IPS DF 6.9 (cell line): ENCODE results near the gene RETREG1.

Experiments used
- DNase-seq: peaks from one replicate; pipeline ENCODE4 v3.0.0-alpha.2; 2013; ENCODE audit warnings: low read depth, low spot score
- H3K27ac ChIP-seq: one replicate; pipeline ENCODE4 v1.5.1; 2013; ENCODE audit warnings: low read length, control low read depth
- H3K27me3 ChIP-seq: 2 replicates; pipeline ENCODE4 v1.6.1; 2013; ENCODE audit warnings: mild to moderate bottlenecking, low read length; ENCODE audit not compliant: control insufficient read depth, insufficient read depth
- H3K36me3 ChIP-seq: 2 replicates; pipeline ENCODE4 v1.6.1; 2013; ENCODE audit warnings: low read length; ENCODE audit not compliant: control insufficient read depth, insufficient read depth
- H3K4me1 ChIP-seq: 2 replicates; pipeline ENCODE4 v1.6.1; 2013; ENCODE audit warnings: low read length; ENCODE audit not compliant: control insufficient read depth, insufficient read depth
- H3K4me3 ChIP-seq: 2 replicates; pipeline ENCODE4 v1.5.1; 2013; ENCODE audit warnings: mild to moderate bottlenecking, low read length
- H3K9me3 ChIP-seq: 2 replicates; pipeline ENCODE4 v1.6.1; 2013; ENCODE audit warnings: low read length, inconsistent platforms; ENCODE audit not compliant: control insufficient read depth, insufficient read depth
- WGBS: extraction: QIAGEN DNeasy Blood & Tissue Kit; methylation state at CpG from one replicate; pipeline ENCODE4 v1.1.7; 2013; ENCODE audit warnings: mixed read lengths, missing lambda C conversion rate; ENCODE audit not compliant: insufficient read length, insufficient coverage; 5-methylcytosine and 5-hydroxymethylcytosine counted together

Gene RETREG1

DNA sequence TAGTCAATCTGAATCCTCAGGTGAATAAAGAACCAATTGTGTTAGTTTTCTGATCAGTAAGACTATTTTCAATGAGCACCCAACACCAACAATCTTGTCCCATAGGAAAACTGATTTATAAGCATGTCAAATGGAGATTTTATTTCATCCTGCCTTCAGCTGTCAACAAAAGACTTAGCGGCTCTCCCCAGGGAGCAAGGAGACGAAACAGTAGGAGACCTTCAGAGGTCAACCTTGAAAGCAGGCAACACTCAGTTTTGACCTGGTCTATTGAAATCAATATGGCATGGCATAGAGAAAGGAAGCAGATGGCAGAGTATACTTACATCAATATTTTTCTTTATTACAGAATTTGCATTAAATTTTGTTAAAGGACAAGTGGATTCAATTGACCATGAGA, 185.3 kb downstream of the RETREG1 start:
- Histone ChIP-seq H3K4me1 (peaks cover 2% of the 10 kb centered on the region; the same call in 1 of the 2 replicates), H3K27me3 (no peaks in the 10 kb centered on the region), H3K36me3 (no peaks in the 10 kb centered on the region), H3K9me3 (no peaks in the 10 kb centered on the region), H3K4me3 (no peak overlapping the region), H3K27ac (no peak overlapping the region)
- DNase-seq = no peak
- no CpG with 5 or more reads among the region's 2 CpGs for WGBS

DNA sequence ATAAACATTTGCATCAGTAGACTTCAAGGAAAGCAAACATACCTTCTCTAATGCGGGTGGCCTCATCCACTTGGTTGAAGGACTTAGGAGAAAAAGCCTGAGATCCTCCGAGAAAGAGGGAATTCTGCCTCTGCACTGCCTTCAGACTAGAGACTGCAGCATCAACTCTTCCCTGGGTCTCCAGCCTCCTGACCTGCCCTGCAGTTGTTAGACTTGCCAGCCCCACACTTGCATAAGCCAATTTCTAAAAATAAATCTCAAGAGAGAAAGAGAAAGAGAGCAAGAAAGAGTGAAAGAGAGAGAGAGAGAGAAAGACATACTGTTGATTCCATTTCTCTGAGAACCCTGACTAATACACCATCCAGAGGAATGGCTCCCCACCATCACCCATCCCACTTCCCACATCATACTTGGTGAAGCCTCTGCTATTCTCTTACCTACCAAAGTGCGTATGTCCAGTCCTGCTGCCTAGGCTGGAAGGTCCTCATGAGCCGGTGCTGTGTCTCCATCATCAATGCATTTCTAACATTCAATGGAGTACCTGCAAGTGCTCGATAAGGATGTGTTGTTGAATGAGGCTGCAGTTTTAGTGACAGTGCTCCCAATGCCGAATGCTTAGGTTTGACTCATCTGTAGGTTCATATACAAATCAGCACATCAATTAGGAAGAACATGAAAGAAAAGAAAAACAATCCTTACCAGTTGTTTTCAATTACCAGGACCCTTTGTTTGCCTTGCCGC, 186.3 kb downstream of the RETREG1 start:
- no peaks in the 10 kb centered on the region for H3K9me3 ChIP-seq
- no peak overlapping the region for H3K4me3 ChIP-seq
- peaks cover 2% of the 10 kb centered on the region; the same call in 1 of the 2 replicates for H3K4me1 ChIP-seq
- no peak for DNase-seq
- WGBS = no CpG with 5 or more reads among the region's 7 CpGs
- H3K27me3 ChIP-seq = no peaks in the 10 kb centered on the region
- no peak overlapping the region for H3K27ac ChIP-seq
- no peaks in the 10 kb centered on the region for H3K36me3 ChIP-seq

DNA sequence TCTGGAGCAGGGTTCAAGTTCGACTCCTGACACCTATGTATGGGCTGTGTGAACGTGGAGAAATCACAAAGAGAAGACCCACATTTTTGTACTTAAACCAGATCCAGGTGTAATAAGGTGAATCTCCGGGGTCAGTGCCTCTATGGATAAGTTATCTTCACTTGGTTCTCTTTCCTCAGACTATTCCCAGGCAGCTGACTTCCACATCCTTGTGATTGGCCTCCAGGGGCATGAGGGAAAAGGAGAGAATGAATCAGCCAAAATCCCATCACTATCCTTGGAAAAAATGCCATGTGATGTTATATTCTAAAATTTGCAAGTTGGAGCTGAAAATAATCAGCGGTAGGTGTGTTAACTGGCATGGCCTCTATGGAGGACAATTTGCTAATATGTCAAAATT, 188.4 kb downstream of the RETREG1 start:
- no peak for DNase-seq

DNA sequence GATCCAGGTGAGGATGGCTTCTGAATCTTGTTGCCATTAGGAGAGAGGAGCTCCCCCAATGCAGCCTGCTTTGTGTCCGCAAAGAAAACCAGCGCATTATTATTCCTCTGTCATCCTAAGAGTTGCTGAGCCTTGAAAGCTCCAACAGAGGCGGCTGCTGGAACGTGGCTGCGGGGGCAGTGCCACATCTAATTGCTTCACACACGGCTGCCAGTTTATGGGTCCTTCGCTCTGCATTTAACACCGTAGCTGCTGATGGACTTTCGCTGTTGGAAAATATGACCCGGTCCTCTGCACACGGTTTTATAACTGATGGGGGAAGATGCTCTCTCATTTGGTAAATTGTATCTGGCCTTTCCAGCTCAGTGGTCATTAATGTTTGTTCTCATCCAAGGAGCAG, 189.2 kb downstream of the RETREG1 start:
- peaks cover 2% of the 10 kb centered on the region; the same call in 1 of the 2 replicates for H3K4me1 ChIP-seq
- H3K36me3 ChIP-seq = no peaks in the 10 kb centered on the region
- H3K27ac ChIP-seq = no peak overlapping the region
- no peak overlapping the region for H3K4me3 ChIP-seq
- WGBS = no CpG with 5 or more reads among the region's 11 CpGs
- no peak for DNase-seq
- no peaks in the 10 kb centered on the region for H3K9me3 ChIP-seq
- no peaks in the 10 kb centered on the region for H3K27me3 ChIP-seq

More for the DNA sequence above, 188.4 kb downstream of the RETREG1 start:
- Histone ChIP-seq H3K9me3 (no peaks in the 10 kb centered on the region), H3K27me3 (no peaks in the 10 kb centered on the region), H3K4me1 (peaks cover 2% of the 10 kb centered on the region; the same call in 1 of the 2 replicates), H3K4me3 (no peak overlapping the region), H3K36me3 (no peaks in the 10 kb centered on the region), H3K27ac (no peak overlapping the region)
- WGBS = no CpG with 5 or more reads among the region's 4 CpGs
